ENCODE results near the gene MBTD1. TPM values are rescaled to one million over a fixed set of nuclear protein-coding genes. Genes with fewer than 3 reads are reported as not detected.

The MBTD1 gene
- total and polyA plus RNA-seq, 2 experiments from 2014 or later = 19.1 to 63.9 TPM

DNA sequence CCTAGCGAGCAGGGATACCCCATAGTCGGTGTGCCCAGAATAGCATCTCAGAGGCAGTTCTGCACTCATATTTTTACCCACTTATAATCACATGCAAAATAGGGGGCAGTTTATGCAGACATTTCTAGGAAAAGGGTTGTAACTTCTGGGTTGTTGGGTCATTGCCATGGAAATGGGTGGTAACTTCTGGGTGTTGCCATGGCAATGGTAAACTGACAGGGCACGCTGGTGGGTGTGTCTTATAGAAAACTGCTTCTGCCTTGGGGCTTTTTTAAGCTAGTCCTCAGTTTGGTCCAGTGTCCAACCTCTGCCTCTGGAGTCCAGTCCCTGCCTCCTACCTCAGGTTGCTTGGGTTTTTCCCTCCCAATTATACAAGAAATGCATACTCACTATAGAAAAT is 131.8 kb downstream of the MBTD1 start:
- Mint-ChIP-seq H3K27me3 (ENCODE audit: insufficient read depth, low read depth, poor library complexity) (peaks cover 2% of the 10 kb centered on the region), H3K9me3 (no peaks in the 10 kb centered on the region), H3K4me1 (no peaks in the 10 kb centered on the region), H3K4me3 (no peak overlapping the region), H3K36me3 (ENCODE audit: low read depth) (no peaks in the 10 kb centered on the region), H3K27ac (no peak overlapping the region)
- no peak for ATAC-seq
- no peaks in the 10 kb centered on the region for H3F3A ChIP-seq (replicated peaks; ENCODE audit: low read depth)
- no peaks in the 10 kb centered on the region for H3K36me3 ChIP-seq (ENCODE audit: insufficient read depth)
- peak; percentile 28 for DNase-seq (ENCODE audit: low spot score)
- no peak for TF ChIP-seq JUNB (IDR thresholded peaks at IDR 0.05; ENCODE audit: unreplicated experiment)
- TF ChIP-seq NANOG (IDR thresholded peaks at IDR 0.05; ENCODE audit: borderline replicate concordance) = no peak
- TF ChIP-seq STAT1 (IDR thresholded peaks at IDR 0.05; ENCODE audit: unreplicated experiment) = no peak
- no peak for TF ChIP-seq EZH2 (IDR thresholded peaks at IDR 0.05; ENCODE audit: low read depth, unreplicated experiment)
- no peak for TF ChIP-seq POLR2AphosphoS5 (IDR thresholded peaks at IDR 0.05; ENCODE audit: low read depth)
- TF ChIP-seq ZNF331 (CRISPR knock-in tag; IDR thresholded peaks at IDR 0.05; ENCODE audit: low read depth) = no peak
- TF ChIP-seq, protein P1, sequence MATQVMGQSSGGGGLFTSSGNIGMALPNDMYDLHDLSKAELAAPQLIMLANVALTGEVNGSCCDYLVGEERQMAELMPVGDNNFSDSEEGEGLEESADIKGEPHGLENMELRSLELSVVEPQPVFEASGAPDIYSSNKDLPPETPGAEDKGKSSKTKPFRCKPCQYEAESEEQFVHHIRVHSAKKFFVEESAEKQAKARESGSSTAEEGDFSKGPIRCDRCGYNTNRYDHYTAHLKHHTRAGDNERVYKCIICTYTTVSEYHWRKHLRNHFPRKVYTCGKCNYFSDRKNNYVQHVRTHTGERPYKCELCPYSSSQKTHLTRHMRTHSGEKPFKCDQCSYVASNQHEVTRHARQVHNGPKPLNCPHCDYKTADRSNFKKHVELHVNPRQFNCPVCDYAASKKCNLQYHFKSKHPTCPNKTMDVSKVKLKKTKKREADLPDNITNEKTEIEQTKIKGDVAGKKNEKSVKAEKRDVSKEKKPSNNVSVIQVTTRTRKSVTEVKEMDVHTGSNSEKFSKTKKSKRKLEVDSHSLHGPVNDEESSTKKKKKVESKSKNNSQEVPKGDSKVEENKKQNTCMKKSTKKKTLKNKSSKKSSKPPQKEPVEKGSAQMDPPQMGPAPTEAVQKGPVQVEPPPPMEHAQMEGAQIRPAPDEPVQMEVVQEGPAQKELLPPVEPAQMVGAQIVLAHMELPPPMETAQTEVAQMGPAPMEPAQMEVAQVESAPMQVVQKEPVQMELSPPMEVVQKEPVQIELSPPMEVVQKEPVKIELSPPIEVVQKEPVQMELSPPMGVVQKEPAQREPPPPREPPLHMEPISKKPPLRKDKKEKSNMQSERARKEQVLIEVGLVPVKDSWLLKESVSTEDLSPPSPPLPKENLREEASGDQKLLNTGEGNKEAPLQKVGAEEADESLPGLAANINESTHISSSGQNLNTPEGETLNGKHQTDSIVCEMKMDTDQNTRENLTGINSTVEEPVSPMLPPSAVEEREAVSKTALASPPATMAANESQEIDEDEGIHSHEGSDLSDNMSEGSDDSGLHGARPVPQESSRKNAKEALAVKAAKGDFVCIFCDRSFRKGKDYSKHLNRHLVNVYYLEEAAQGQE (IDR thresholded peaks at IDR 0.05; ENCODE audit: unreplicated experiment) = no peak
- TF ChIP-seq, protein P2, sequence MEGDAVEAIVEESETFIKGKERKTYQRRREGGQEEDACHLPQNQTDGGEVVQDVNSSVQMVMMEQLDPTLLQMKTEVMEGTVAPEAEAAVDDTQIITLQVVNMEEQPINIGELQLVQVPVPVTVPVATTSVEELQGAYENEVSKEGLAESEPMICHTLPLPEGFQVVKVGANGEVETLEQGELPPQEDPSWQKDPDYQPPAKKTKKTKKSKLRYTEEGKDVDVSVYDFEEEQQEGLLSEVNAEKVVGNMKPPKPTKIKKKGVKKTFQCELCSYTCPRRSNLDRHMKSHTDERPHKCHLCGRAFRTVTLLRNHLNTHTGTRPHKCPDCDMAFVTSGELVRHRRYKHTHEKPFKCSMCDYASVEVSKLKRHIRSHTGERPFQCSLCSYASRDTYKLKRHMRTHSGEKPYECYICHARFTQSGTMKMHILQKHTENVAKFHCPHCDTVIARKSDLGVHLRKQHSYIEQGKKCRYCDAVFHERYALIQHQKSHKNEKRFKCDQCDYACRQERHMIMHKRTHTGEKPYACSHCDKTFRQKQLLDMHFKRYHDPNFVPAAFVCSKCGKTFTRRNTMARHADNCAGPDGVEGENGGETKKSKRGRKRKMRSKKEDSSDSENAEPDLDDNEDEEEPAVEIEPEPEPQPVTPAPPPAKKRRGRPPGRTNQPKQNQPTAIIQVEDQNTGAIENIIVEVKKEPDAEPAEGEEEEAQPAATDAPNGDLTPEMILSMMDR (conservative IDR thresholded peaks at IDR 0.05; ENCODE audit: low read depth in 2 of 2) = no peak
- TF ChIP-seq, protein P3, sequence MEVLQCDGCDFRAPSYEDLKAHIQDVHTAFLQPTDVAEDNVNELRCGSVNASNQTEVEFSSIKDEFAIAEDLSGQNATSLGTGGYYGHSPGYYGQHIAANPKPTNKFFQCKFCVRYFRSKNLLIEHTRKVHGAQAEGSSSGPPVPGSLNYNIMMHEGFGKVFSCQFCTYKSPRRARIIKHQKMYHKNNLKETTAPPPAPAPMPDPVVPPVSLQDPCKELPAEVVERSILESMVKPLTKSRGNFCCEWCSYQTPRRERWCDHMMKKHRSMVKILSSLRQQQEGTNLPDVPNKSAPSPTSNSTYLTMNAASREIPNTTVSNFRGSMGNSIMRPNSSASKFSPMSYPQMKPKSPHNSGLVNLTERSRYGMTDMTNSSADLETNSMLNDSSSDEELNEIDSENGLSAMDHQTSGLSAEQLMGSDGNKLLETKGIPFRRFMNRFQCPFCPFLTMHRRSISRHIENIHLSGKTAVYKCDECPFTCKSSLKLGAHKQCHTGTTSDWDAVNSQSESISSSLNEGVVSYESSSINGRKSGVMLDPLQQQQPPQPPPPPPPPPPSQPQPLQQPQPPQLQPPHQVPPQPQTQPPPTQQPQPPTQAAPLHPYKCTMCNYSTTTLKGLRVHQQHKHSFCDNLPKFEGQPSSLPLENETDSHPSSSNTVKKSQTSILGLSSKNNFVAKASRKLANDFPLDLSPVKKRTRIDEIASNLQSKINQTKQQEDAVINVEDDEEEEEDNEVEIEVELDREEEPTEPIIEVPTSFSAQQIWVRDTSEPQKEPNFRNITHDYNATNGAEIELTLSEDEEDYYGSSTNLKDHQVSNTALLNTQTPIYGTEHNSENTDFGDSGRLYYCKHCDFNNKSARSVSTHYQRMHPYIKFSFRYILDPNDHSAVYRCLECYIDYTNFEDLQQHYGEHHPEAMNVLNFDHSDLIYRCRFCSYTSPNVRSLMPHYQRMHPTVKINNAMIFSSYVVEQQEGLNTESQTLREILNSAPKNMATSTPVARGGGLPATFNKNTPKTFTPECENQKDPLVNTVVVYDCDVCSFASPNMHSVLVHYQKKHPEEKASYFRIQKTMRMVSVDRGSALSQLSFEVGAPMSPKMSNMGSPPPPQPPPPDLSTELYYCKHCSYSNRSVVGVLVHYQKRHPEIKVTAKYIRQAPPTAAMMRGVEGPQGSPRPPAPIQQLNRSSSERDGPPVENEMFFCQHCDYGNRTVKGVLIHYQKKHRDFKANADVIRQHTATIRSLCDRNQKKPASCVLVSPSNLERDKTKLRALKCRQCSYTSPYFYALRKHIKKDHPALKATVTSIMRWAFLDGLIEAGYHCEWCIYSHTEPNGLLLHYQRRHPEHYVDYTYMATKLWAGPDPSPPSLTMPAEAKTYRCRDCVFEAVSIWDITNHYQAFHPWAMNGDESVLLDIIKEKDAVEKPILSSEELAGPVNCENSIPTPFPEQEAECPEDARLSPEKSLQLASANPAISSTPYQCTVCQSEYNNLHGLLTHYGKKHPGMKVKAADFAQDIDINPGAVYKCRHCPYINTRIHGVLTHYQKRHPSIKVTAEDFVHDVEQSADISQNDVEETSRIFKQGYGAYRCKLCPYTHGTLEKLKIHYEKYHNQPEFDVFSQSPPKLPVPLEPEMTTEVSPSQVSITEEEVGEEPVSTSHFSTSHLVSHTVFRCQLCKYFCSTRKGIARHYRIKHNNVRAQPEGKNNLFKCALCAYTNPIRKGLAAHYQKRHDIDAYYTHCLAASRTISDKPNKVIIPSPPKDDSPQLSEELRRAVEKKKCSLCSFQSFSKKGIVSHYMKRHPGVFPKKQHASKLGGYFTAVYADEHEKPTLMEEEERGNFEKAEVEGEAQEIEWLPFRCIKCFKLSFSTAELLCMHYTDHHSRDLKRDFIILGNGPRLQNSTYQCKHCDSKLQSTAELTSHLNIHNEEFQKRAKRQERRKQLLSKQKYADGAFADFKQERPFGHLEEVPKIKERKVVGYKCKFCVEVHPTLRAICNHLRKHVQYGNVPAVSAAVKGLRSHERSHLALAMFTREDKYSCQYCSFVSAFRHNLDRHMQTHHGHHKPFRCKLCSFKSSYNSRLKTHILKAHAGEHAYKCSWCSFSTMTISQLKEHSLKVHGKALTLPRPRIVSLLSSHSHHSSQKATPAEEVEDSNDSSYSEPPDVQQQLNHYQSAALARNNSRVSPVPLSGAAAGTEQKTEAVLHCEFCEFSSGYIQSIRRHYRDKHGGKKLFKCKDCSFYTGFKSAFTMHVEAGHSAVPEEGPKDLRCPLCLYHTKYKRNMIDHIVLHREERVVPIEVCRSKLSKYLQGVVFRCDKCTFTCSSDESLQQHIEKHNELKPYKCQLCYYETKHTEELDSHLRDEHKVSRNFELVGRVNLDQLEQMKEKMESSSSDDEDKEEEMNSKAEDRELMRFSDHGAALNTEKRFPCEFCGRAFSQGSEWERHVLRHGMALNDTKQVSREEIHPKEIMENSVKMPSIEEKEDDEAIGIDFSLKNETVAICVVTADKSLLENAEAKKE (CRISPR knock-in tag; IDR thresholded peaks at IDR 0.05) = no peak
- TF ChIP-seq ZNF114 (CRISPR knock-in tag; IDR thresholded peaks at IDR 0.05) = no peak
- no peak for TF ChIP-seq EZH2phosphoT487 (IDR thresholded peaks at IDR 0.05; ENCODE audit: unreplicated experiment)
- TF ChIP-seq, protein P4, sequence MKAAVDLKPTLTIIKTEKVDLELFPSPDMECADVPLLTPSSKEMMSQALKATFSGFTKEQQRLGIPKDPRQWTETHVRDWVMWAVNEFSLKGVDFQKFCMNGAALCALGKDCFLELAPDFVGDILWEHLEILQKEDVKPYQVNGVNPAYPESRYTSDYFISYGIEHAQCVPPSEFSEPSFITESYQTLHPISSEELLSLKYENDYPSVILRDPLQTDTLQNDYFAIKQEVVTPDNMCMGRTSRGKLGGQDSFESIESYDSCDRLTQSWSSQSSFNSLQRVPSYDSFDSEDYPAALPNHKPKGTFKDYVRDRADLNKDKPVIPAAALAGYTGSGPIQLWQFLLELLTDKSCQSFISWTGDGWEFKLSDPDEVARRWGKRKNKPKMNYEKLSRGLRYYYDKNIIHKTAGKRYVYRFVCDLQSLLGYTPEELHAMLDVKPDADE (IDR thresholded peaks at IDR 0.05) = no peak
- no peak for TF ChIP-seq CREB1 (CRISPR knock-in tag; IDR thresholded peaks at IDR 0.05; ENCODE audit: low read depth)
- H3K4me2 ChIP-seq = no peak overlapping the region
- H2AFZ ChIP-seq = no peak overlapping the region
- no peaks in the 10 kb centered on the region for H4K20me1 ChIP-seq (replicated peaks; ENCODE audit: insufficient read depth)
- H3K4me3 ChIP-seq = no peak overlapping the region
- H3K4me1 ChIP-seq (ENCODE audit: insufficient read depth) = no peaks in the 10 kb centered on the region; the same call in 1 of the 2 replicates
- H3K9me2 ChIP-seq (ENCODE audit: insufficient read depth) = no peaks in the 10 kb centered on the region
- no peaks in the 10 kb centered on the region for H3K79me2 ChIP-seq (replicated peaks; ENCODE audit: insufficient read depth)
- H3K27me3 ChIP-seq (ENCODE audit: insufficient read depth) = no peaks in the 10 kb centered on the region
- no peak overlapping the region for H3K27ac ChIP-seq (ENCODE audit: low read depth)
